Measurements from ENCODE around the gene LMF1. TPM values are rescaled to one million over a fixed set of nuclear protein-coding genes. Genes with fewer than 3 reads are reported as not detected.

Gene LMF1
- total and polyA plus RNA-seq, 8 donors = 7.6 to 121 (median 15.8) TPM

- DNase-seq = no peak
- TF ChIP-seq EP300 (IDR thresholded peaks at IDR 0.05) = no peak
- TF ChIP-seq POLR2AphosphoS5 (IDR thresholded peaks at IDR 0.05) = no peak
- no peak for TF ChIP-seq POLR2A (IDR thresholded peaks at IDR 0.05)
- TF ChIP-seq CTCF (IDR thresholded peaks at IDR 0.05) = no peak
- intact Hi-C loops (cut with DNase I; ENCODE audit: low total_unique reads) = no loop called here
- Histone ChIP-seq H3K4me3 (no peak overlapping the region), H3K9me3 (peaks cover 0 to 7% (median 2%) of the 10 kb centered on the region in 4 donors), H3K36me3 (peaks cover 7 to 75% (median 69%) of the 10 kb centered on the region in 4 donors), H3K4me1 (no peaks in the 10 kb centered on the region), H3K27me3 (no peaks in the 10 kb centered on the region), H3K27ac (no peak overlapping the region)
- WGBS, 5 donors = 92 to 95% (median 94%) methylated on average over 17 of the region's 17 CpGs
These were observed 40.3 kb downstream of the LMF1 start for GRCh38 chr16:930511-930910.

- 84 to 95% (median 93%) methylated on average over 18 to 20 of the region's 20 CpGs for WGBS, 5 donors
- peaks cover 0 to 7% (median 2%) of the 10 kb centered on the region in 4 donors for H3K9me3 ChIP-seq
- no peak for DNase-seq
- H3K36me3 ChIP-seq = peaks cover 7 to 77% (median 69%) of the 10 kb centered on the region in 4 donors
- intact Hi-C loops (cut with DNase I; ENCODE audit: low total_unique reads) = no loop called here
- H3K27ac ChIP-seq = no peak overlapping the region
- H3K27me3 ChIP-seq = no peaks in the 10 kb centered on the region
- H3K4me3 ChIP-seq = no peak overlapping the region
- TF ChIP-seq EP300 (IDR thresholded peaks at IDR 0.05) (no peak), POLR2AphosphoS5 (IDR thresholded peaks at IDR 0.05) (no peak), POLR2A (IDR thresholded peaks at IDR 0.05) (no peak), CTCF (IDR thresholded peaks at IDR 0.05) (no peak)
- H3K4me1 ChIP-seq = no peaks in the 10 kb centered on the region
These were observed 40.7 kb downstream of the LMF1 start for GRCh38 chr16:930076-930475.

- DNase-seq = no peak
- Histone ChIP-seq H3K4me1 (no peaks in the 10 kb centered on the region), H3K27me3 (no peaks in the 10 kb centered on the region), H3K27ac (no peak overlapping the region), H3K9me3 (peaks cover 0 to 7% (median 2%) of the 10 kb centered on the region in 4 donors), H3K36me3 (peaks cover 7 to 81% (median 67%) of the 10 kb centered on the region in 4 donors), H3K4me3 (no peak overlapping the region)
- intact Hi-C loops (cut with DNase I; ENCODE audit: low total_unique reads) = no loop called here
- 88 to 93% (median 90%) methylated on average over 34 to 45 of the region's 45 CpGs for WGBS, 5 donors
- TF ChIP-seq CTCF (IDR thresholded peaks at IDR 0.05) = no peak
- no peak for TF ChIP-seq POLR2A (IDR thresholded peaks at IDR 0.05)
- TF ChIP-seq POLR2AphosphoS5 (IDR thresholded peaks at IDR 0.05) = no peak
- TF ChIP-seq EP300 (IDR thresholded peaks at IDR 0.05) = no peak
These were observed 41.3 kb downstream of the LMF1 start for GRCh38 chr16:929227-930073.

GRCh38 chr16:928526-928925, 42.3 kb downstream of the LMF1 start:
- Histone ChIP-seq H3K9me3 (peaks cover 0 to 7% (median 2%) of the 10 kb centered on the region in 4 donors), H3K36me3 (peaks cover 7 to 80% (median 62%) of the 10 kb centered on the region in 4 donors), H3K4me3 (no peak overlapping the region), H3K27ac (no peak overlapping the region), H3K4me1 (no peaks in the 10 kb centered on the region), H3K27me3 (no peaks in the 10 kb centered on the region)
- intact Hi-C loops (cut with DNase I; ENCODE audit: low total_unique reads) = no loop called here
- no peak for TF ChIP-seq CTCF (IDR thresholded peaks at IDR 0.05)
- TF ChIP-seq POLR2A (IDR thresholded peaks at IDR 0.05) = no peak
- no peak for TF ChIP-seq POLR2AphosphoS5 (IDR thresholded peaks at IDR 0.05)
- no peak for TF ChIP-seq EP300 (IDR thresholded peaks at IDR 0.05)
- DNase-seq = no peak
- WGBS, 5 donors = 82 to 90% (median 88%) methylated on average over 4 to 11 of the region's 11 CpGs
